GM23248 (cell line): ENCODE data around the gene ZSWIM2. TPM values are rescaled to one million over a fixed set of nuclear protein-coding genes. Genes with fewer than 3 reads are reported as not detected.

ENCODE experiments used
- DNase-seq: peaks from one replicate; pipeline ENCODE4 v3.0.0-alpha.2; 2015
- H2AFZ ChIP-seq: fragments of 200-600 bp; sonication (generic); 2 replicates; pipeline ENCODE4 v1.6.1; 2016; ENCODE audit warnings: antibody characterized with exemption
- H3F3A ChIP-seq: fragments of 200-600 bp; sonication (generic); 2 replicates; pipeline ENCODE4 v1.6.1; 2016; ENCODE audit warnings: mild to moderate bottlenecking, antibody characterized with exemption, mixed run types; ENCODE audit not compliant: insufficient read depth
- H3K27ac ChIP-seq: fragments of 200-600 bp; sonication (generic); 2 replicates; pipeline ENCODE4 v1.5.1; 2016; ENCODE audit warnings: mild to moderate bottlenecking
- H3K27me3 ChIP-seq: fragments of 200-600 bp; sonication (generic); replicated peaks from 2 replicates; pipeline ENCODE4 v1.6.1; 2016; ENCODE audit warnings: mild to moderate bottlenecking; ENCODE audit not compliant: insufficient read depth
- H3K36me3 ChIP-seq: fragments of 200-600 bp; sonication (generic); 2 replicates; pipeline ENCODE4 v1.6.1; 2016; ENCODE audit warnings: low read depth, mild to moderate bottlenecking
- H3K4me1 ChIP-seq: fragments of 200-600 bp; sonication (generic); 2 replicates; pipeline ENCODE4 v1.6.1; 2016; ENCODE audit warnings: mild to moderate bottlenecking; ENCODE audit not compliant: insufficient read depth
- H3K4me2 ChIP-seq: fragments of 200-600 bp; sonication (generic); one replicate; pipeline ENCODE4 v1.6.1; 2016; ENCODE audit warnings: mild to moderate bottlenecking; ENCODE audit not compliant: unreplicated experiment
- H3K4me3 ChIP-seq: fragments of 200-600 bp; sonication (generic); 2 replicates; pipeline ENCODE4 v1.5.1; 2016; ENCODE audit warnings: mild to moderate bottlenecking
- H3K79me2 ChIP-seq: fragments of 200-600 bp; sonication (generic); 2 replicates; pipeline ENCODE4 v1.6.1; 2016; ENCODE audit warnings: mild to moderate bottlenecking; ENCODE audit not compliant: insufficient read depth
- H3K9ac ChIP-seq: fragments of 200-600 bp; sonication (generic); 2 replicates; pipeline ENCODE4 v1.6.1; 2016; ENCODE audit warnings: mild to moderate bottlenecking
- H3K9me2 ChIP-seq: fragments of 200-600 bp; sonication (generic); 2 replicates; pipeline ENCODE4 v1.6.1; 2016; ENCODE audit warnings: mixed run types, mild to moderate bottlenecking, moderate library complexity; ENCODE audit not compliant: insufficient read depth
- H3K9me3 ChIP-seq: fragments of 200-600 bp; sonication (generic); one replicate; pipeline ENCODE4 v1.6.1; 2017; ENCODE audit warnings: low read depth
- H4K20me1 ChIP-seq: fragments of 200-600 bp; sonication (generic); 2 replicates; pipeline ENCODE4 v1.6.0; 2016; ENCODE audit not compliant: insufficient read depth
- EZH2 ChIP-seq: fragments of 200-600 bp; sonication (generic); IDR thresholded peaks from 2 replicates; pipeline ENCODE4 v1.6.1; 2018; ENCODE audit warnings: antibody characterized with exemption, mild to moderate bottlenecking; ENCODE audit not compliant: insufficient read depth, poor library complexity, severe bottlenecking
- EZH2phosphoT487 ChIP-seq: fragments of 200-600 bp; sonication (generic); IDR thresholded peaks from 2 replicates; pipeline ENCODE4 v1.6.1; 2018; ENCODE audit warnings: antibody characterized with exemption, moderate library complexity, mild to moderate bottlenecking, low read depth; ENCODE audit not compliant: insufficient read depth
- WGBS, 2 experiments: methylation state at CpG; one replicate each; pipeline ENCODE4 v1.1.6; 2015 to 2017; ENCODE audit warnings: low lambda C conversion rate in 2 of 2, low coverage in 1 of 2; ENCODE audit errors: missing lambda C conversion rate in 2 of 2; 5-methylcytosine and 5-hydroxymethylcytosine counted together
- in situ Hi-C: fragments of 300-500 bp; cut with MboI; formaldehyde crosslinking; loops from 2 replicates; pipeline ENCODE4 v1.15.0; 2020
- polyA plus RNA-seq: library from polyadenylated mRNA; unstranded; fragments of >200 nt; fragmentation: Nextera tagmentation; extraction: Ambion mirVana; gene quantifications from 2 replicates; pipeline ENCODE4 v1.2.1, GENCODE V29; 2016
- total RNA-seq: library from RNA; depleted of rRNA; stranded (reverse); fragments of >200 nt; shearing (Covaris generic); gene quantifications from 2 replicates; pipeline ENCODE4 v1.2.3, GENCODE V29; 2014

Gene ZSWIM2
- total and polyA plus RNA-seq, 2 experiments from 2014 or later, result not detected

DNA sequence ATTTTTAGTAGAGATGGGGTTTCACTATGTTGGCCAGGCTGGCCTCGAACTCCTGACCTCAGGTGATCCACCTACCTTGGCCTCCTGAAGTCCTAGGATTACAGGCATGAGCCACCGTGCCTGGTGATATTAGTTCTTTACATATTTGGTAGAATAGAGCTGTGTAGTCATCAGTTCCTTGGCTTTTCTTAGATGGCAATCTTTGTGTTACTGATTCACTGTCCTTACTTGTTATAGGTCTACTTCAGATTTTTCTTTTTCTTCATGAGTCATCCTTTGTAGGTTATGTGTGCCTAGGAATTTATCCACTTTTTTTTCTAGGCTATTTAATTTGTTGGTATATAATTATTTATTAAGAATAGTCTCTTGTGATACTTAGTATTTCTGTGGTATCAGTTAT lies 30.3 kb upstream of the ZSWIM2 start:
- Histone ChIP-seq H3K4me3 (no peak overlapping the region), H3K79me2 (no peaks in the 10 kb centered on the region), H3K9ac (no peak overlapping the region), H3K4me2 (no peak overlapping the region), H3K27ac (no peak overlapping the region), H2AFZ (no peak overlapping the region), H3K4me1 (no peaks in the 10 kb centered on the region), H3K36me3 (no peaks in the 10 kb centered on the region), H3K9me3 (no peaks in the 10 kb centered on the region), H3F3A (no peaks in the 10 kb centered on the region), H3K9me2 (no peaks in the 10 kb centered on the region), H4K20me1 (no peaks in the 10 kb centered on the region), H3K27me3 (no peaks in the 10 kb centered on the region)
- in situ Hi-C loops, result no loop called here
- peak; percentile 3 for DNase-seq
- WGBS, 2 experiments, result 61 to 64% methylated on average over 2 of the region's 2 CpGs
- TF ChIP-seq EZH2phosphoT487, result no peak
- no peak for TF ChIP-seq EZH2

DNA sequence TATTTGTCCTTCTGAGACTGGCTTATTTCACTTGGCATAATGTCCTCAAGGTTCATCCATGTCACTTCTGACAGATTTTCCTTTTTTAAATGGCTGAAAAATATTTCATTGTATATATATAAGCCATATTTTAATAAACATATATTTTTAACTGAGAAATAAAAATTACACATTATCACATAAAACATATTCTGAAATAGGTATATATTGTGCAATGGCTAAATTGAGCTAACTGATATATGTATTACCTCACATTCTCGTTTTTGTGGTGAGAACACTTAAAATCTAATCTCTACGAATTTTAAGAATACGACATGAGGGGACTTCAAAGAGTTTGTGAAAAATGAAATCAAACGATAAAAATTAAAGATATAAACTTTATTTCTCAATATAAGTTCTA lies 25.7 kb upstream of the ZSWIM2 start:
- Histone ChIP-seq H3K27me3 (no peaks in the 10 kb centered on the region), H3K4me2 (no peak overlapping the region), H3F3A (no peaks in the 10 kb centered on the region), H4K20me1 (no peaks in the 10 kb centered on the region), H3K4me3 (no peak overlapping the region), H3K9me2 (no peaks in the 10 kb centered on the region), H3K9ac (no peak overlapping the region), H3K4me1 (no peaks in the 10 kb centered on the region), H3K36me3 (no peaks in the 10 kb centered on the region), H3K27ac (no peak overlapping the region), H3K79me2 (no peaks in the 10 kb centered on the region), H3K9me3 (no peaks in the 10 kb centered on the region), H2AFZ (no peak overlapping the region)
- TF ChIP-seq EZH2phosphoT487, result no peak
- TF ChIP-seq EZH2, result no peak
- WGBS, 2 experiments, result 55 to 59% methylated on average over 4 of the region's 4 CpGs
- in situ Hi-C loops, result no loop called here
- no peak for DNase-seq

DNA sequence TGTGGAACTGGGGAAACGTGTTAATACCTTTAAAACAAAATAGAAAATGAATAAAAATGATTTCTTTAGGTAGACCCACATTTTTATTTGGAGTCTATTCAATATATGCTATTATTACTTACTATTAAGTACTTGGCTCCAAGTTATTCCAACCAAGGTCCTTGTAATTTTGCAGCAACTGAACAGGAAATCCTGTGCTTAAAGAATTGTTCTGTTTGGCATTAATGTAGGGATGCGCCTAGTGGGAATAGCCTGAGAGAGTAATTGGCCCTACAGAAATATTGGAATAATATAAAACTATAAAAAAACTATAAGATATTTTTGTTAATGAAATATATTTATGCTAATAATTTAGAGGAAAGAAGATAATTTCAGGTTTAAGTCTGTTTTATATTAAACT lies 22.9 kb upstream of the ZSWIM2 start:
- TF ChIP-seq EZH2, result no peak
- no peak for TF ChIP-seq EZH2phosphoT487
- Histone ChIP-seq H3K4me1 (no peaks in the 10 kb centered on the region), H3K27me3 (no peaks in the 10 kb centered on the region), H3K9ac (no peak overlapping the region), H3F3A (no peaks in the 10 kb centered on the region), H3K36me3 (no peaks in the 10 kb centered on the region), H4K20me1 (no peaks in the 10 kb centered on the region), H3K9me2 (no peaks in the 10 kb centered on the region), H3K27ac (no peak overlapping the region), H3K4me3 (no peak overlapping the region), H3K9me3 (no peaks in the 10 kb centered on the region), H3K4me2 (no peak overlapping the region), H2AFZ (no peak overlapping the region), H3K79me2 (no peaks in the 10 kb centered on the region)
- in situ Hi-C loops, result no loop called here
- WGBS, 2 experiments, result 58 to 70% methylated on average over 2 of the region's 2 CpGs
- no peak for DNase-seq

DNA sequence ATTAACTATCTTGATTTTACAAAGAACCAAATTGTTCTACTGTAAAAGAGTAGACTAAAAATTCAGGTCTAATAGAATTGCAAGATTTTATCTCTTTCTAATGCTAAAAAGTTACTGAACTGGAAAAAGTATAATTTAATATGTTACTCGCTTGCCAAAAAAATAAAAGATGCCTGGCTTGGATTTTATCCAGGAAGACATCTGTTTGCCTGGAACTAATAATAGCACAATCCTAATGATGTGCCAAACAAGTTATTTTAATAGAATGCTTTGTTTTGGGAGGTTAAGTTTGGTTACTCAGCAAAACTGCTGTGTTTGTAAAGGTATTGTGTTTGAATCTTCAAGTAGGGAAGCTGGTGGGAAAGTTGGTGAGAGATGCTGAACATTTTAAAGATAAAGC lies 19.4 kb upstream of the ZSWIM2 start:
- Histone ChIP-seq H3K27me3 (no peaks in the 10 kb centered on the region), H3K4me3 (no peak overlapping the region), H3F3A (peaks cover 7% of the 10 kb centered on the region; the same call in 1 of the 2 replicates), H3K9ac (no peak overlapping the region), H3K4me1 (no peaks in the 10 kb centered on the region), H3K36me3 (no peaks in the 10 kb centered on the region), H2AFZ (no peak overlapping the region), H3K9me3 (no peaks in the 10 kb centered on the region), H3K4me2 (no peak overlapping the region), H3K27ac (no peak overlapping the region), H3K79me2 (no peaks in the 10 kb centered on the region), H3K9me2 (no peaks in the 10 kb centered on the region), H4K20me1 (no peaks in the 10 kb centered on the region)
- WGBS, 2 experiments, result 13 to 28% methylated on average over 1 of the region's 1 CpG
- in situ Hi-C loops, result loop anchor here (10.0 kb wide), 1 partner anchor 576 kb away; the partner anchor contains the start of gene CALCRL
- TF ChIP-seq EZH2phosphoT487 (no peak), EZH2 (no peak)
- no peak for DNase-seq
